Measurements from ENCODE around the gene KCNQ1. TPM values are rescaled to one million over a fixed set of nuclear protein-coding genes. Genes with fewer than 3 reads are reported as not detected.

Gene KCNQ1
- polyA plus RNA-seq, 1 donor (not counting 4 experiments of a cell fraction or from before 2014, with no cell fraction given), result not detected

DNA sequence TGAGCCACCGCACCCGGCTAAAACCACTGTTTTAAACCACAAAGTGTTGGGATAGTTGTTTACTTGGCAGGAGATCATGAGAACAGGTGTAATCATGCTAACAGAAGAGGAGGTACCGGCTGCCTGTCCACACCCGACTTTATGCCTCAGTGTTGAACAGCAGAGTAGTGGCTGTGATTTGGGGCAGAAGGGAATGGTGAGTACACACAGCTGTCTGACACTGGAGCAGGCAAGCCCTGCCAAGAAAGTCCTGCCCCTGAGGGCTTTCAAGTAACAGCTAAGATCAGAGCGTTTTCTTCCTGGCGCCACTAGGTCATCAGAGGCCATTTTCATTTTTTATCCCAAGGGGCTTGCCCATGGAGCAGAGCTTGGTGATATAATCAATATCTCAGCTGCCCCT lies 432.7 kb downstream of the KCNQ1 start:
- no peaks in the 10 kb centered on the region for H3K4me1 ChIP-seq (ENCODE audit: control insufficient read depth, extremely low read depth, insufficient read depth, low read length)
- no peak for DNase-seq (ENCODE audit: low read depth, low spot score)
- H3K4me3 ChIP-seq (ENCODE audit: control insufficient read depth in 2 of 3, extremely low read depth in 1 of 3, insufficient read depth in 2 of 3, low read depth in 1 of 3, low read length in 3 of 3), result no peak overlapping the region
- no peaks in the 10 kb centered on the region for H3K9me1 ChIP-seq (ENCODE audit: control insufficient read depth, extremely low read depth, insufficient read depth, low read length)
- no peaks in the 10 kb centered on the region for H3K36me3 ChIP-seq (ENCODE audit: control insufficient read depth in 2 of 2, extremely low read depth in 1 of 2, insufficient read depth in 2 of 2, low read length in 2 of 2)
- H3K9me3 ChIP-seq (ENCODE audit: control insufficient read depth, low read depth, low read length), result no peaks in the 10 kb centered on the region
- H4K20me1 ChIP-seq (ENCODE audit: control insufficient read depth, extremely low read depth, insufficient read depth, low read length), result no peaks in the 10 kb centered on the region
- H2AFZ ChIP-seq (ENCODE audit: control insufficient read depth, low read length), result no peak overlapping the region
- no peak for FAIRE-seq
- H3K9ac ChIP-seq (ENCODE audit: control insufficient read depth, extremely low read depth, insufficient read depth, low read length), result no peak overlapping the region
- H3K27ac ChIP-seq (ENCODE audit: control insufficient read depth, insufficient read depth, low read length), result no peak overlapping the region
- peaks cover 28% of the 10 kb centered on the region for H3K27me3 ChIP-seq (ENCODE audit: control insufficient read depth, extremely low read depth, insufficient read depth, low read length)
- no peaks in the 10 kb centered on the region for H3K79me2 ChIP-seq (ENCODE audit: control insufficient read depth, insufficient read depth, low read length)
- H3K4me2 ChIP-seq (ENCODE audit: control insufficient read depth, extremely low read depth, insufficient read depth, low read depth, low read length), result no peak overlapping the region
- dilution Hi-C loops (cut with MboI; ENCODE audit: extremely low pct_ligation_motif_present, low sequenced_read_pairs), result no loop called here
- TF ChIP-seq, protein P1, sequence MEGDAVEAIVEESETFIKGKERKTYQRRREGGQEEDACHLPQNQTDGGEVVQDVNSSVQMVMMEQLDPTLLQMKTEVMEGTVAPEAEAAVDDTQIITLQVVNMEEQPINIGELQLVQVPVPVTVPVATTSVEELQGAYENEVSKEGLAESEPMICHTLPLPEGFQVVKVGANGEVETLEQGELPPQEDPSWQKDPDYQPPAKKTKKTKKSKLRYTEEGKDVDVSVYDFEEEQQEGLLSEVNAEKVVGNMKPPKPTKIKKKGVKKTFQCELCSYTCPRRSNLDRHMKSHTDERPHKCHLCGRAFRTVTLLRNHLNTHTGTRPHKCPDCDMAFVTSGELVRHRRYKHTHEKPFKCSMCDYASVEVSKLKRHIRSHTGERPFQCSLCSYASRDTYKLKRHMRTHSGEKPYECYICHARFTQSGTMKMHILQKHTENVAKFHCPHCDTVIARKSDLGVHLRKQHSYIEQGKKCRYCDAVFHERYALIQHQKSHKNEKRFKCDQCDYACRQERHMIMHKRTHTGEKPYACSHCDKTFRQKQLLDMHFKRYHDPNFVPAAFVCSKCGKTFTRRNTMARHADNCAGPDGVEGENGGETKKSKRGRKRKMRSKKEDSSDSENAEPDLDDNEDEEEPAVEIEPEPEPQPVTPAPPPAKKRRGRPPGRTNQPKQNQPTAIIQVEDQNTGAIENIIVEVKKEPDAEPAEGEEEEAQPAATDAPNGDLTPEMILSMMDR (optimal IDR thresholded peaks at IDR 0.05 in 1 of 3, IDR thresholded peaks at IDR 0.05 in 1 of 3, conservative IDR thresholded peaks at IDR 0.05 in 1 of 3; ENCODE audit: extremely low read depth in 1 of 3, insufficient read depth in 2 of 3, low read length in 3 of 3), result no peak

DNA sequence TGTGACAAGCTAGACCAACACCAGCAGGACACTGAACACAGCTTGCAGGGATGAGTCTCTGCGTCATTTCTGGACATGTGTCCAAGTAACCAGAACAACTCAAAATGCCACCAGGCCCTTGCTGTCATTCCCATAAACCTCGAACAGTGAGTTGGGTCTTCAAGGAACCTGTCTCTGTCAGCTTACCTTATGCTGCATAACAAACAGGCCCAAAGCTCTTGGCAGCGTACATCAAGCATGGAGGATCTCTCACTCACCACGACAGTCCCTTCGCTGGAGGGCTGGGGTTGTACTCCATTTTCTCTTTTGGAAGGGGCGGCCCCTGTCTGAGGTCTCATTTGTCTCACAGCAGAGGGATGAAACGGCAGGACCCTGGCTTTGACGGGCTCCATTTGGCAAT lies 434.0 kb downstream of the KCNQ1 start:
- no peak for FAIRE-seq
- TF ChIP-seq, protein P1 (optimal IDR thresholded peaks at IDR 0.05 in 1 of 3, IDR thresholded peaks at IDR 0.05 in 1 of 3, conservative IDR thresholded peaks at IDR 0.05 in 1 of 3; ENCODE audit: extremely low read depth in 1 of 3, insufficient read depth in 2 of 3, low read length in 3 of 3), result no peak
- TF ChIP-seq EZH2 (IDR thresholded peaks at IDR 0.05; ENCODE audit: low read length), result no peak
- dilution Hi-C loops (cut with MboI; ENCODE audit: extremely low pct_ligation_motif_present, low sequenced_read_pairs), result no loop called here

More for the DNA sequence above, 434.0 kb downstream of the KCNQ1 start:
- Histone ChIP-seq H3K27ac (ENCODE audit: control insufficient read depth, insufficient read depth, low read length) (no peak overlapping the region), H3K4me3 (ENCODE audit: control insufficient read depth in 2 of 3, extremely low read depth in 1 of 3, insufficient read depth in 2 of 3, low read depth in 1 of 3, low read length in 3 of 3) (no peak overlapping the region), H2AFZ (ENCODE audit: control insufficient read depth, low read length) (no peak overlapping the region), H4K20me1 (ENCODE audit: control insufficient read depth, extremely low read depth, insufficient read depth, low read length) (no peaks in the 10 kb centered on the region), H3K4me1 (ENCODE audit: control insufficient read depth, extremely low read depth, insufficient read depth, low read length) (no peaks in the 10 kb centered on the region), H3K9me3 (ENCODE audit: control insufficient read depth, low read depth, low read length) (no peaks in the 10 kb centered on the region), H3K9me1 (ENCODE audit: control insufficient read depth, extremely low read depth, insufficient read depth, low read length) (no peaks in the 10 kb centered on the region), H3K4me2 (ENCODE audit: control insufficient read depth, extremely low read depth, insufficient read depth, low read depth, low read length) (no peak overlapping the region), H3K36me3 (ENCODE audit: control insufficient read depth in 2 of 2, extremely low read depth in 1 of 2, insufficient read depth in 2 of 2, low read length in 2 of 2) (no peaks in the 10 kb centered on the region), H3K27me3 (ENCODE audit: control insufficient read depth, extremely low read depth, insufficient read depth, low read length) (peaks cover 41% of the 10 kb centered on the region), H3K9ac (ENCODE audit: control insufficient read depth, extremely low read depth, insufficient read depth, low read length) (no peak overlapping the region), H3K79me2 (ENCODE audit: control insufficient read depth, insufficient read depth, low read length) (no peaks in the 10 kb centered on the region)
- DNase-seq (ENCODE audit: low read depth, low spot score), result no peak

Measured in keratinocyte (primary cell).